COLO668 (cell line): ENCODE measurements around the gene ALX4.

ENCODE experiments used
- DNase-seq: peaks from one replicate; lab custom pipeline; 2025; ENCODE audit not compliant: unreplicated experiment; lab: John Stamatoyannopoulos, UW

The ALX4 gene

GRCh38 chr11:44335919-44336318, 26.0 kb upstream of the ALX4 start:
- DNase-seq = no peak

- DNase-seq = no peak
Measured at GRCh38 chr11:44335052-44335760, 25.3 kb upstream of the ALX4 start.

- no peak for DNase-seq
Measured at GRCh38 chr11:44334356-44335004, 24.5 kb upstream of the ALX4 start.

GRCh38 chr11:44333271-44334218, 23.6 kb upstream of the ALX4 start:
- DNase-seq = no peak

GRCh38 chr11:44332665-44333064, 22.7 kb upstream of the ALX4 start:
- no peak for DNase-seq

- peak; percentile 85 for DNase-seq
Measured at GRCh38 chr11:44329472-44330230, 19.7 kb upstream of the ALX4 start.

- peak; percentile 59 for DNase-seq
Measured at GRCh38 chr11:44328138-44328660, 18.3 kb upstream of the ALX4 start.

- no peak for DNase-seq
Measured at GRCh38 chr11:44327730-44328129, 17.8 kb upstream of the ALX4 start.

GRCh38 chr11:44326615-44327475, 16.9 kb upstream of the ALX4 start:
- peak; percentile 24 for DNase-seq

GRCh38 chr11:44325698-44326097, 15.8 kb upstream of the ALX4 start:
- no peak for DNase-seq

GRCh38 chr11:44324749-44325525, 15.0 kb upstream of the ALX4 start:
- peak; percentile 56 for DNase-seq

- DNase-seq = no peak
Measured at GRCh38 chr11:44324222-44324621, 14.3 kb upstream of the ALX4 start.

- DNase-seq = no peak
Measured at GRCh38 chr11:44322243-44322642, 12.3 kb upstream of the ALX4 start.

- DNase-seq = no peak
Measured at GRCh38 chr11:44321059-44321458, 11.1 kb upstream of the ALX4 start.

- no peak for DNase-seq
Measured at GRCh38 chr11:44320289-44320973, 10.5 kb upstream of the ALX4 start.

- DNase-seq = no peak
Measured at GRCh38 chr11:44319552-44320288, 9.8 kb upstream of the ALX4 start.

- no peak for DNase-seq
Measured at GRCh38 chr11:44319170-44319551, 9.2 kb upstream of the ALX4 start.

GRCh38 chr11:44318369-44318768, 8.4 kb upstream of the ALX4 start:
- no peak for DNase-seq
